Heart left ventricle (tissue), 16 donors: ENCODE data around the gene TAS1R2. TPM values are rescaled to one million over a fixed set of nuclear protein-coding genes. Genes with fewer than 3 reads are reported as not detected.

Experiments used
- ATAC-seq, 4 donors: fragments of 200-7000 bp; cut with Tn5 transposase; one replicate each; pipeline ENCODE4 v1.9.1; 2020 to 2022; ENCODE audit warnings: moderate library complexity in 4 of 4, mild to moderate bottlenecking in 3 of 4, moderate number of reproducible peaks in 1 of 4
- DNase-seq, 5 donors: peaks; one replicate each; pipeline ENCODE4 v3.0.0-alpha.2; 2020
- H3K27ac ChIP-seq, 12 donors: fragments of 200-600 bp; sonication (generic) in 4 of 12; one replicate each; pipeline versions ENCODE4 v1.5.0 to v1.8.0; 2016 to 2022; ENCODE audit warnings: mild to moderate bottlenecking in 2 of 12
- H3K27me3 ChIP-seq, 9 donors: fragments of 200-600 bp; sonication (generic) in 2 of 9; one replicate each; pipeline versions ENCODE4 v1.5.1 to v1.8.0; 2016 to 2022; ENCODE audit warnings: mild to moderate bottlenecking in 3 of 9
- H3K36me3 ChIP-seq, 9 donors: fragments of 200-600 bp; sonication (generic) in 2 of 9; one replicate each; pipeline versions ENCODE4 v1.5.0 to v1.8.0; 2018 to 2022; ENCODE audit warnings: mild to moderate bottlenecking in 2 of 9
- H3K4me1 ChIP-seq, 12 donors: fragments of 200-600 bp; sonication (generic) in 4 of 12; one replicate each; pipeline versions ENCODE4 v1.5.0 to v1.8.0; 2016 to 2022; ENCODE audit warnings: mild to moderate bottlenecking in 3 of 12
- H3K4me3 ChIP-seq, 12 donors: fragments of 200-600 bp; sonication (generic) in 4 of 12; one replicate each; pipeline versions ENCODE4 v1.5.0 to v1.8.0; 2017 to 2022; ENCODE audit warnings: mild to moderate bottlenecking in 9 of 12, moderate library complexity in 4 of 12
- H3K9me3 ChIP-seq, 12 donors: fragments of 200-600 bp; sonication (generic) in 4 of 12; one replicate each; pipeline versions ENCODE4 v1.5.0 to v1.8.0; 2016 to 2022; ENCODE audit warnings: mild to moderate bottlenecking in 1 of 12
- POLR2A ChIP-seq, 2 donors: fragments of 450-650 bp; IDR thresholded peaks; one replicate each; pipeline ENCODE4 v1.6.1; 2017; ENCODE audit warnings: antibody characterized with exemption in 2 of 2, mild to moderate bottlenecking in 2 of 2, moderate library complexity in 2 of 2
- WGBS, 4 donors: extraction: QIAGEN DNeasy Blood & Tissue Kit in 2 of 4; methylation state at CpG; one replicate each; pipeline versions ENCODE4 v1.1.5 to v1.1.7; 2013 to 2018; 5-methylcytosine and 5-hydroxymethylcytosine counted together
- intact Hi-C, 10 donors: fragments of 100-400 bp; cut with DNase I; formaldehyde crosslinking; loops; one replicate each; pipeline versions ENCODE4 v1.11.1 to v1.14.2; 2022
- microRNA counts, 2 donors: library from miRNA; unstranded; fragments of <30 nt; microRNA quantifications; one replicate each; lab custom pipeline; 2016
- microRNA-seq, 4 donors: library from miRNA; unstranded; fragments of <30 nt; microRNA quantifications; one replicate each; pipeline versions ENCODE4 to v1.2.0, GENCODE V29; 2017 to 2020
- polyA plus RNA-seq, 2 donors: library from polyadenylated mRNA; stranded (reverse); fragments of 200-250 nt; gene quantifications; one replicate each; pipeline ENCODE4 v1.2.3, GENCODE V29; 2013
- total RNA-seq, 9 donors: library from RNA; depleted of rRNA in 2 of 9; stranded (reverse); fragments of >200 nt in 2 of 9; fragmentation: NEBNext Ultra II Directional in 3 of 9; extraction: Animal tissue kit (Norgen Biotek cat#: 25700) in 3 of 9; gene quantifications; one replicate each; pipeline versions ENCODE4 v1.1.0 to v1.2.4, GENCODE V29; 2016 to 2023
- TF ChIP-seq, protein P1 (sequence below), 12 donors: fragments of 200-600 bp; sonication (generic) in 4 of 12; IDR thresholded peaks; one replicate each; pipeline versions ENCODE4 v1.5.0 to v1.8.0; 2018 to 2022; ENCODE audit warnings: antibody characterized with exemption in 12 of 12, mild to moderate bottlenecking in 5 of 12
- donor health status: ischemic (EF 13 %, LVEDD 7.1; RV severe dilation, severe dysfunction).
- donor health status: healthy with polysubstance abuse.
- donor health status: DM: no; HTN: yes; CAD: no.
- donor health status: DM: no; HTN: no; CAD: no.
- donor health status: ischemic (EF 25% LVEDD 6.9; RV normal size, moderate dysfunction).
- donor health status: ischemic (EF 25% LVEDD 5.7; RV mildly dilated, moderate dysfunction).
- donor health status: healthy.
- donor health status: DM: yes; HTN: yes; CAD: no.
- donor health status: ischemic (EF 35%, LVEDD 5.7; RV mildly dilated, moderate dysfunction).
- donor health status: nonischemic (EF 11% LVEDD 7.7; RV severe dilation, severe dysfunction).
- donor health status: DM: yes; HTN: yes; CAD: no.
- donor health status: PGD.
- donor health status: ischemic (EF 29% LVEDD 5.4; RV normal size, mild dysfunction).
- donor health status: nonischemic (EF 23%, LVEDD 6.1; RV moderate dilation, normal function).

The TAS1R2 gene
- total and polyA plus RNA-seq, 11 donors = not detected

DNA sequence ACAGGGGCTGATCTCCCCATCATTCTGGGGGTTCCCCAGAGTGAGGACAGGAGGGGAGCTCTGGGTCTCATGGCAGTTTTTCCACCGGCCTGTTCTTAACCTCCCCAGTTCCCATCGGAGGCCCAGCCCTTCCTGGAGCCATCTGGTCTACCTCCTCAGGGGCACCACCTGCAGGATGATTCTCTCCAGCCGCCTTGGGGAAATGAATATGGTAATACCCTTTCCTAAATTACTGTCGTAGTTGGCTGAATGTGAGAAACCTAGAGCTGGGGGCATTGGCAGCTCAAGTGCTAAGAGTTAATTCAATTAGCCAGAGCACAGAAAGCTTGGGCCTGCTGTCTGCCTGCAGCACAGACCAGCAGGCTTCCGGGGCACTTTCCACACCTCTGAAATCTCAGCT lies 64.9 kb downstream of the TAS1R2 start:
- intact Hi-C loops = no loop called here
- 49 to 63% (median 50%) methylated on average over 4 to 5 of the region's 5 CpGs for WGBS, 4 donors
- Histone ChIP-seq H3K27ac (no peak overlapping the region), H3K36me3 (no peaks in the 10 kb centered on the region), H3K4me3 (no peak overlapping the region), H3K4me1 (no peaks in the 10 kb centered on the region), H3K9me3 (peaks cover 0 to 11% (median 0%) of the 10 kb centered on the region in 12 donors), H3K27me3 (peaks cover 0 to 41% (median 7%) of the 10 kb centered on the region in 9 donors)
- ATAC-seq = no peak
- no peak for DNase-seq
- TF ChIP-seq POLR2A (IDR thresholded peaks at IDR 0.05) = no peak
- TF ChIP-seq, protein P1, sequence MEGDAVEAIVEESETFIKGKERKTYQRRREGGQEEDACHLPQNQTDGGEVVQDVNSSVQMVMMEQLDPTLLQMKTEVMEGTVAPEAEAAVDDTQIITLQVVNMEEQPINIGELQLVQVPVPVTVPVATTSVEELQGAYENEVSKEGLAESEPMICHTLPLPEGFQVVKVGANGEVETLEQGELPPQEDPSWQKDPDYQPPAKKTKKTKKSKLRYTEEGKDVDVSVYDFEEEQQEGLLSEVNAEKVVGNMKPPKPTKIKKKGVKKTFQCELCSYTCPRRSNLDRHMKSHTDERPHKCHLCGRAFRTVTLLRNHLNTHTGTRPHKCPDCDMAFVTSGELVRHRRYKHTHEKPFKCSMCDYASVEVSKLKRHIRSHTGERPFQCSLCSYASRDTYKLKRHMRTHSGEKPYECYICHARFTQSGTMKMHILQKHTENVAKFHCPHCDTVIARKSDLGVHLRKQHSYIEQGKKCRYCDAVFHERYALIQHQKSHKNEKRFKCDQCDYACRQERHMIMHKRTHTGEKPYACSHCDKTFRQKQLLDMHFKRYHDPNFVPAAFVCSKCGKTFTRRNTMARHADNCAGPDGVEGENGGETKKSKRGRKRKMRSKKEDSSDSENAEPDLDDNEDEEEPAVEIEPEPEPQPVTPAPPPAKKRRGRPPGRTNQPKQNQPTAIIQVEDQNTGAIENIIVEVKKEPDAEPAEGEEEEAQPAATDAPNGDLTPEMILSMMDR (IDR thresholded peaks at IDR 0.05) = no peak

DNA sequence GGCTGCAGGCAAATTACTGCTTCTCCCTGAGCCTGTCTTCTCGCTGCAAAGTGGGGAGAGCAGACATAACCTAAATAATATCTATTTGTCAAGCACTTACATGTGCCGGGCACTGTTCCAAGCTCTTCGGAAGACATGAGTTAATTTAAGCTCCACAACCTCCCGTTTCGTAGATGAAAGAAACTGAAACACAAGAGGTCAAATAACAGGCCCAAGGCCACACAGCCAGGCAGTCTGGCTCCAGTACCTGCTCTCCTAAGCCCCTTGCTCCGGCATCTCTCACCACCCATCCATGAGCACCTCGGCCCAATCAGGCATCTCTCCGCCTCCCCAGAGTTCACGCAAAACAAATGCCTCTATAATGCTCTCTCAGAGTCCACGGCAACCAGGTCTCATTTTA lies 65.4 kb downstream of the TAS1R2 start:
- TF ChIP-seq, protein P1 (IDR thresholded peaks at IDR 0.05) = no peak
- TF ChIP-seq POLR2A (IDR thresholded peaks at IDR 0.05) = no peak
- ATAC-seq (no peak), DNase-seq (no peak)
- intact Hi-C loops = no loop called here
- Histone ChIP-seq H3K36me3 (no peaks in the 10 kb centered on the region), H3K27me3 (peaks cover 0 to 41% (median 5%) of the 10 kb centered on the region in 9 donors), H3K9me3 (peaks cover 0 to 11% (median 0%) of the 10 kb centered on the region in 12 donors), H3K4me3 (no peak overlapping the region), H3K27ac (no peak overlapping the region), H3K4me1 (no peaks in the 10 kb centered on the region)
- WGBS, 4 donors = 22 to 31% (median 28%) methylated on average over 10 of the region's 10 CpGs

DNA sequence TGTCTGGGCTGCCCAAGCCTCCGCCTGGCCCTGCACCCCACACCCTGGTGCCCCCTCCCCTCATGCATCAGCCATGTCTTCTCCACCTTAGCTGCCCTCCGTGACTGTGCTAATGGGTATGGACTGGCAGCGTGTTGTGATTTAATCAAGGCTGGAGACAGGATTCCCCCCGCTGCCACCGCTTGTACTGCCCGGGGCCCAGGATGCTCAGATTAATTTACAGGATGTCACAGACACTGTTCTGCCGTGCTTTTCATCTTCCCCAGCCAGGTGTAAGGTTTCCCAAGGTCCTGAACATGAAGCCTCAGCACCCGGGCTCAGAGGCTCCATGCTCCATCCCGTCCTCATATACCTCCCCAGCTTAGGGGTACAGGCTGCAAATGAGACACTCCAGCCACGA lies 66.3 kb downstream of the TAS1R2 start:
- no peak overlapping the region for H3K4me3 ChIP-seq
- no peak for TF ChIP-seq POLR2A (IDR thresholded peaks at IDR 0.05)
- TF ChIP-seq, protein P1 (IDR thresholded peaks at IDR 0.05) = no peak
- H3K27me3 ChIP-seq = peaks cover 0 to 41% (median 5%) of the 10 kb centered on the region in 9 donors
- DNase-seq (no peak), ATAC-seq (no peak)
- no peaks in the 10 kb centered on the region for H3K36me3 ChIP-seq
- no peak overlapping the region for H3K27ac ChIP-seq
- no peaks in the 10 kb centered on the region for H3K4me1 ChIP-seq
- intact Hi-C loops = no loop called here
- 75 to 83% (median 80%) methylated on average over 10 of the region's 10 CpGs for WGBS, 4 donors
- H3K9me3 ChIP-seq = peaks cover 0 to 11% (median 0%) of the 10 kb centered on the region in 12 donors

DNA sequence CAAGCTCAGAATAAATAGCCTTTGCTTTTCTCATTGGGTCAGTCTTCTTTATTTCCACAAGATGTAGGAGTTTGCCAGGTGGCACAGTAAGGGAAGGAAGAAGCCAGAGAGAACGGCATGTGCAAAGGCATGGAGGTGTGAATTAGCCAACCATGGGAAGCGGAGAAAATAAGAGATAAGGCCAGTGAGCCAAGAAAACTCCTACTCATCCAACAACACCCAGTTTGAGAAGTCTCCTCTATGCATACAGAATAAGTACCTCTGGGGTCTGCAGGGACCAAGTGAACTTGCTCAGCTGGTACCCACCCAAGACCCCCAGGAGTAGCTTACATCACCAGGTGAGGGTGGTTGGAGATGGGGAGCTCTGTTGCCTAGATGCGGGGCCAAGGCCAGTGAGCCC lies 66.7 kb downstream of the TAS1R2 start:
- 70 to 91% (median 90%) methylated on average over 3 of the region's 3 CpGs for WGBS, 4 donors
- DNase-seq = no peak
- TF ChIP-seq POLR2A (IDR thresholded peaks at IDR 0.05) = no peak
- TF ChIP-seq, protein P1 (IDR thresholded peaks at IDR 0.05) = no peak

More for the DNA sequence above, 66.7 kb downstream of the TAS1R2 start:
- Histone ChIP-seq H3K27me3 (peaks cover 0 to 41% (median 5%) of the 10 kb centered on the region in 9 donors), H3K27ac (no peak overlapping the region), H3K9me3 (peaks cover 0 to 11% (median 0%) of the 10 kb centered on the region in 12 donors), H3K4me1 (no peaks in the 10 kb centered on the region), H3K36me3 (no peaks in the 10 kb centered on the region), H3K4me3 (no peak overlapping the region)
- ATAC-seq = no peak
- intact Hi-C loops = no loop called here

MicroRNAs within 50 kb of the gene (microRNA counts, 767-probe panel; counts per million panel counts)
- microRNA hsa-miR-1290 (lab: Ali Mortazavi, UCI) = 1,754 to 1,966 counts per million in 2 donors

Small RNA genes within 50 kb of the gene (microRNA-seq; reads per million reads assigned to microRNA genes)
- gene MIR1290 (0 reads per million in 4 donors), gene MIR4695 (0 to 0.77 (median 0.10) reads per million in 4 donors)

Other genes starting within 250 kb of the TAS1R2 start
- not detected for gene PAX7, start 228.8 kb downstream of the TAS1R2 start, total RNA-seq
- gene PAX7, start 228.8 kb downstream of the TAS1R2 start, polyA plus RNA-seq = not detected
- gene ALDH4A1, start 42.9 kb upstream of the TAS1R2 start, total RNA-seq = 10 to 100 TPM; 20.8 to 57.6 (median 30.6) TPM
- 10 to 100 TPM; 22.0 to 33.3 TPM for gene ALDH4A1, start 42.9 kb upstream of the TAS1R2 start, polyA plus RNA-seq
- 1 to 10 TPM; 3.1 to 9.0 (median 5.3) TPM for gene IFFO2, start 97.0 kb upstream of the TAS1R2 start, total RNA-seq
- gene IFFO2, start 97.0 kb upstream of the TAS1R2 start, polyA plus RNA-seq = 1 to 10 TPM; 2.5 to 3.9 TPM